KMS-11 (cell line): Measurements from ENCODE around the gene RHOB.

Experiments
- H2AFZ ChIP-seq: fragments of 200-600 bp; sonication (generic); 2 replicates; pipeline ENCODE4 v1.6.1; 2016; ENCODE audit warnings: antibody characterized with exemption, mixed run types, low read depth
- H3K27ac ChIP-seq: fragments of 200-600 bp; sonication (generic); 2 replicates; pipeline ENCODE4 v1.6.1; 2016; ENCODE audit warnings: mild to moderate bottlenecking, mixed run types
- H3K27me3 ChIP-seq: fragments of 200-600 bp; sonication (generic); 2 replicates; pipeline ENCODE4 v1.6.1; 2017; ENCODE audit warnings: mild to moderate bottlenecking, low read depth, mixed run types, moderate library complexity; ENCODE audit not compliant: insufficient read depth
- H3K36me3 ChIP-seq: fragments of 200-600 bp; sonication (generic); 2 replicates; pipeline ENCODE4 v1.6.1; 2017; ENCODE audit warnings: mild to moderate bottlenecking, mixed run types; ENCODE audit not compliant: insufficient read depth
- H3K4me1 ChIP-seq: fragments of 200-600 bp; sonication (generic); 2 replicates; pipeline ENCODE4 v1.6.1; 2016; ENCODE audit warnings: mild to moderate bottlenecking, low read depth, mixed run types; ENCODE audit not compliant: poor library complexity, severe bottlenecking
- H3K4me2 ChIP-seq: fragments of 200-600 bp; sonication (generic); 2 replicates; pipeline ENCODE4 v1.7.0; 2016; ENCODE audit warnings: mild to moderate bottlenecking, mixed run types
- H3K4me3 ChIP-seq: fragments of 200-600 bp; sonication (generic); IDR thresholded peaks from 2 replicates; pipeline ENCODE4 v1.6.1; 2017; ENCODE audit warnings: low read depth, low read length, mixed read lengths; ENCODE audit not compliant: insufficient read depth
- H3K79me2 ChIP-seq: fragments of 200-600 bp; sonication (generic); 2 replicates; pipeline ENCODE4 v1.6.1; 2016; ENCODE audit warnings: low read depth, mixed run types; ENCODE audit not compliant: insufficient read depth
- H3K9ac ChIP-seq: fragments of 200-600 bp; sonication (generic); 2 replicates; pipeline ENCODE4 v1.6.1; 2016; ENCODE audit warnings: mild to moderate bottlenecking, mixed run types
- H4K20me1 ChIP-seq: fragments of 200-600 bp; sonication (generic); 2 replicates; pipeline ENCODE4 v1.6.1; 2016; ENCODE audit warnings: mild to moderate bottlenecking, mixed run types; ENCODE audit not compliant: insufficient read depth
- TF ChIP-seq, protein P1 (sequence below): fragments of 200-600 bp; sonication (generic); conservative IDR thresholded peaks from 2 replicates; pipeline ENCODE4 v1.6.1; 2017; ENCODE audit warnings: low read depth, mild to moderate bottlenecking, antibody characterized with exemption, low read length, moderate library complexity, mixed read lengths

The RHOB gene

DNA sequence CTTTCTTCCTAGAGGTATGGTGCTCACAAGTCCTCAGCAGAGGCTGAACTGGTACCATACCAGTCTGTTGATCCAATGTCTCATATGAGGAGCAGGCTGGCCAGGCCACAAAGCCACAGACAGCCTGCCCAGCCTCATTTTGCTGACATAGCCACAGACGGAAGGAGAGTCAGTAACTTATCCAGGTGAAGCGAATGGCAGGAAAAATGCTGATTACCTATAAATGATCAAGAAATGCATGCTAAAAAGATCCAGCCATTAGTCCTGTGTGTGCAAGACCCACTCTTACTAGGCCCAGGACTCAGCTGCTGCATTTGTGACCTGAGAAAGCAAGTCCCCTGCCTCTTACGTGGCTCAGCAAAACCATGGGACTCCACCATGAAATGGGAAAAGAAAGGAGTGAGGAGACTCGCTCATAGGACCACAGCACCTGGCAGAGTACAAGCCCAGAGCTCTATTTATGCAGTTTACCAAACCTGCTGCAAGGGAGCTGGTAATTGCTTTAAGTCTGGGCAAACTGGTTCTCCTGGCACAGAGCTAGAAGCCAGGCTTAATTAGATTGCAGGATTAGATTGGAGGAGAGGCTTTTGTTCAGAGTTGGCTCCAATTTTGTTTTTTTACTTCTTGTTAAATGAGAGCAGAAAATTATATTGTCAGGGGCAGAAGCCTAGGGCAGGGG lies 19.0 kb downstream of the RHOB start:
- no peak overlapping the region; the same call in 1 of the 2 replicates for H3K4me2 ChIP-seq
- no peaks in the 10 kb centered on the region for H3K4me1 ChIP-seq
- H3K9ac ChIP-seq = no peak overlapping the region
- H2AFZ ChIP-seq = no peak overlapping the region
- TF ChIP-seq, protein P1, sequence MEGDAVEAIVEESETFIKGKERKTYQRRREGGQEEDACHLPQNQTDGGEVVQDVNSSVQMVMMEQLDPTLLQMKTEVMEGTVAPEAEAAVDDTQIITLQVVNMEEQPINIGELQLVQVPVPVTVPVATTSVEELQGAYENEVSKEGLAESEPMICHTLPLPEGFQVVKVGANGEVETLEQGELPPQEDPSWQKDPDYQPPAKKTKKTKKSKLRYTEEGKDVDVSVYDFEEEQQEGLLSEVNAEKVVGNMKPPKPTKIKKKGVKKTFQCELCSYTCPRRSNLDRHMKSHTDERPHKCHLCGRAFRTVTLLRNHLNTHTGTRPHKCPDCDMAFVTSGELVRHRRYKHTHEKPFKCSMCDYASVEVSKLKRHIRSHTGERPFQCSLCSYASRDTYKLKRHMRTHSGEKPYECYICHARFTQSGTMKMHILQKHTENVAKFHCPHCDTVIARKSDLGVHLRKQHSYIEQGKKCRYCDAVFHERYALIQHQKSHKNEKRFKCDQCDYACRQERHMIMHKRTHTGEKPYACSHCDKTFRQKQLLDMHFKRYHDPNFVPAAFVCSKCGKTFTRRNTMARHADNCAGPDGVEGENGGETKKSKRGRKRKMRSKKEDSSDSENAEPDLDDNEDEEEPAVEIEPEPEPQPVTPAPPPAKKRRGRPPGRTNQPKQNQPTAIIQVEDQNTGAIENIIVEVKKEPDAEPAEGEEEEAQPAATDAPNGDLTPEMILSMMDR = no peak
- no peaks in the 10 kb centered on the region for H4K20me1 ChIP-seq
- no peaks in the 10 kb centered on the region for H3K36me3 ChIP-seq
- H3K27ac ChIP-seq = no peak overlapping the region
- H3K4me3 ChIP-seq = no peak overlapping the region
- no peaks in the 10 kb centered on the region for H3K79me2 ChIP-seq
- H3K27me3 ChIP-seq = no peaks in the 10 kb centered on the region

DNA sequence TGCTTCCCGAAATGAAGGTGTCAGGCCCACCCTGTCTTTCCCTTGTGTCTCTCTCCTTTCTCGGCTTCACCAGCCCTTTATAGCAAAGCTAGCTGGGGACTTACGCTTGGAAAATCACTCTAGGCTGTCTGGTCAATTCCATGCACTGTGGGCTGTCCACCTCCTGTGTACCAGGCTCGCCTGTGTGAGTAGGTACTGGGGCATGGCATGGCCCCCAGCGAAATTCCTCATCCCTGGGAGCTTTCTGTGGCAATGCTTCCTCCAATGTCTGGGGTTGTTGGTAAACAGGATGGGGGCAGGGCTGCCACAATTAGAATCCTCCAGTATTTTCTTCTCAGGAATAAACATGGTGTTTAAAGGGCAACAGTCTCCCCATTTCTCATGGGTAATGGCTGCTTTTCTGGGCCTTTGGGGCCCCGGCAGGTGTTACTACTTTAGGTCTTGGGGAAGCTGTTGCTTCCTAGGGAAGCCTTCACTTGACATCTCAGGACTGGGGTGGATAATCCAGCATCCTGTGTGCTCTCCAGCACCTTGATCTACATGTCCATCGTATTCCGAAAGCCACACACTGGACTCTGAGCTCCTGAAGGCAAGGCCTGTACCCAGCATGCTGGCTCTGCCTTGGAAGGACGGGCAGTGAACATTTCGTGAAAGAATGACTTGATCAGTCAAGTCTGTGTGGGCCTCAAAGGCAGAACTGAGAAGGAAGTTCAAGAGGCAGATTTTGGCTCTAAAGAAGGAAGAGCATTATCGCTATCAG lies 21.1 kb downstream of the RHOB start:
- Histone ChIP-seq H3K4me3 (no peak overlapping the region), H3K36me3 (no peaks in the 10 kb centered on the region), H3K4me1 (no peaks in the 10 kb centered on the region), H3K27ac (no peak overlapping the region), H3K27me3 (no peaks in the 10 kb centered on the region), H3K79me2 (no peaks in the 10 kb centered on the region), H2AFZ (no peak overlapping the region), H3K9ac (no peak overlapping the region), H4K20me1 (no peaks in the 10 kb centered on the region), H3K4me2 (no peak overlapping the region)
- TF ChIP-seq, protein P1 = no peak

DNA sequence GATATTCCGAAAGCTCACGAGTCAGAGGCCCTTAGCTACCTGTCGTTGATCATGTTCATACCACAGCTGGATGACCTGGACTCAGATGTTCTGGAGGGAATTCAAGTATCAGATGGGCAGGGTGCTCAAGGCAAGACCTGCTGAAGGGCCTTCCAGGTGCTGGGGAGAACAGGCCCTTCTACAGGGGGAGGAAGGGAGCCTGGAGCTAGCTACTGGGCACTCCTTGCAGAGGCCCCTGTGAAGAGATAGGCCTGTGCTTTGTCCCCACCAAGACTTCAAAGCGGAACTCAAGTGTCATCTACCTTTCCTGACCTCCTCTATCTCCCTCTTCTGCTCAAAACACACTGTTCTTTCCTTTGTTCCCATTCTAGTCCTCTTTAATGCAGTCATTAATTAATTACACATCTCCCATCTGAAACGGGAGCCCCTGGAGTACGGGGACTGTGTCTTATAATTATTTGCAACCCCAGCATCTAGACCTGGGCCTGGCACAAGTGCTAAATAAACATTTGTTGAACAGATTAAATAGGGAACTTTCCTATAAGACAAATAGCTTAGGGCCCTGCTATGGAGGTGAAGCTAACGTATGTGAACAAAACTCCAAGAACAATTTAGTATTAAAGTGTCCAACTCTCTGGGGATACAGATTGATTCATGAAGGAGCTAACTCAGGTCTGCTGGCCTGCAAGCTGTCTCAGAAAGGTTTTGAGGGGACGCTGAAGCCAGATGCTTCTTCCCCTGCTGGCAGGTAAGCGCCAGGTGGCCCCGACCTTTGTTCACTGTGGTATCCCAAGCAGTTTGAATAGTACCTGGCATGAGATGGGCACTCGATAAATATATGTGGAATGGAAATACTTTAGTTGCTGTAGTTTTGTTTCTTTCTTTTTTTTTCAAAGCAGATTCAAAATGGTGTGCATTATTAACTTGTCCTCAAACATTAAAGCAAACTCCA lies 22.0 kb downstream of the RHOB start:
- Histone ChIP-seq H3K4me2 (no peak overlapping the region), H4K20me1 (no peaks in the 10 kb centered on the region), H3K27ac (no peak overlapping the region), H2AFZ (no peak overlapping the region), H3K4me3 (no peak overlapping the region), H3K27me3 (no peaks in the 10 kb centered on the region), H3K36me3 (no peaks in the 10 kb centered on the region), H3K79me2 (no peaks in the 10 kb centered on the region), H3K4me1 (no peaks in the 10 kb centered on the region), H3K9ac (no peak overlapping the region)
- TF ChIP-seq, protein P1 = no peak

DNA sequence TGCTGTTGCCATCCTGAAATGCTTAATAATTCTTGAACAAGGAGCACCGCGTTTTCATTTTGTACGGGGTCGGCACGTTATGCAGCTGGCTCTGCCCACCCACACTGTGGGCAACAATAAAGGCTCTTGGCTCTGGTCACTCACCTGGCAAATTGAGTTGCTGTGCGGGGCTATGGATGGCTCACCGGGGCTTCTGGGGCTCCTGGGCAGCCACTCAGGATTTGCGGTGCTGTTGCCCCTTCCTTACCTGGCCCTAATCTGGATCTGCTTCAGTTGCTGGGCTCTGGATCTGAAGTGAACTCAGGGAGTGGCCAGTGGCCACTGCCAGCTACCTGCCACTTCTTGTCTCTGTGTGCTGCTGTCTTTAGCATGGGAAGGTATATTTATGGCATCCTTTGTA lies 22.7 kb downstream of the RHOB start:
- H3K36me3 ChIP-seq = no peaks in the 10 kb centered on the region
- H2AFZ ChIP-seq = no peak overlapping the region
- no peaks in the 10 kb centered on the region for H3K27me3 ChIP-seq
- H3K4me2 ChIP-seq = no peak overlapping the region
- H3K27ac ChIP-seq = no peak overlapping the region
- TF ChIP-seq, protein P1 = no peak
- no peaks in the 10 kb centered on the region for H4K20me1 ChIP-seq
- H3K4me3 ChIP-seq = no peak overlapping the region
- H3K79me2 ChIP-seq = no peaks in the 10 kb centered on the region
- H3K9ac ChIP-seq = no peak overlapping the region
- H3K4me1 ChIP-seq = no peaks in the 10 kb centered on the region
